Hypothalamus (tissue), 51 donors: ENCODE data around the gene INPP4B.
A peak's percentile ranks its signal among the peaks of the same experiment; 100 is the strongest.

Experiments used
- DNase-seq, 51 donors: peaks; one replicate each; lab custom pipeline; 2025; lab: John Stamatoyannopoulos, UW

Gene INPP4B

DNA sequence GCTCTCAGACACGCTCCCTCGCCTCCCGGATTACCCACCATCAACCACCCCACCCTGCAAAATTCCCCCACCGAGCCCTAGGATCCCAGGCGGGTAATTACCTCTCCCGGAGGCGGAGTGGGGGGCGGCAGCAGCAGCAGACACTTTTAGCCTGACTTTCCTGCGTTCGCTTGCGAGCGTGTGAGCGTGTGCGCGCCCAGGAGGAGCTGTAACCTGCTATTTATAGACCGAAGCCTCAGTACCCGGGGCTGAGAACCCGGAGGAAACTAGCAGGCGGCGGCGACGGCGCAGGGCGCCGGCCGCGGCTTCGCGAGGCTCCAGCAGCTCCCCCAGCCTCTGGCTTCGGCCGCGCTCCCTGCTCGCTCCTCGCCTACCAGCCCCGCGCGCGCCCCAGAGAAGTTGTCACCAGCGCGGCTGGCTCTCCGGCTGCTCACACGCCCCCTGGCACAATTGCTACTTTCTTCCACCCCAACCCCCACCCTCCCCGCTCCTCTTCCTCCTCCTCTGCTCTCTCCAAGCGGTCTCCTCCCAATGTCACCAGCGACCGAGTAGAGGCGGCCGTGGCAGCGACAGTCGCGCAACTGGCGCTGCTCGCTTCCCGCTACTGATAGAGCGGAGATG lies at the start of gene INPP4B:
Gene INPP4B (minus strand): TSS at position 194 of the 621 bp plus-strand sequence.
- DNase-seq, result peak in 33 of 51 donors; percentile 1 to 81 (median 23)

DNA sequence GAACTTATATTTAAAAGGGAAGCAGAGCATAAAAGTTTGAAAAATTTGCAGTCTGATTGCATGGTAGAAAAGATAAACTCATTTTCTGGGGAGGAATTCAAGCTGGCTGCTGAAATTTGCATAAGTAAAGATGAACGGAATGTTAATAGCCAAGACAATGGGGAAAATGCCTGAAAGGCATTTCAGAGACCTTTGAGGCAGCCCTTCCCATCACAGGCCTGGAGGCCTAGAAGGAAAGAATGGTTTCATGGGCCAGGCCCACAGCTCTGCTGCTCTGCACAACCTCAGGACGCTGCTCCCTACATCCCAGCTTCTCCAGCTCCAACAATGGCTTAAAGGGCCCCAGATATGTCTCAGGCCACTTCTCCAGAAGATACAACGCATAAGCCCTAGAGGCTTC lies 46.9 kb upstream of the INPP4B start:
- DNase-seq, result no peak

- no peak for DNase-seq
These were observed 40.5 kb upstream of the INPP4B start for GRCh38 chr4:142886566-142886965.

DNA sequence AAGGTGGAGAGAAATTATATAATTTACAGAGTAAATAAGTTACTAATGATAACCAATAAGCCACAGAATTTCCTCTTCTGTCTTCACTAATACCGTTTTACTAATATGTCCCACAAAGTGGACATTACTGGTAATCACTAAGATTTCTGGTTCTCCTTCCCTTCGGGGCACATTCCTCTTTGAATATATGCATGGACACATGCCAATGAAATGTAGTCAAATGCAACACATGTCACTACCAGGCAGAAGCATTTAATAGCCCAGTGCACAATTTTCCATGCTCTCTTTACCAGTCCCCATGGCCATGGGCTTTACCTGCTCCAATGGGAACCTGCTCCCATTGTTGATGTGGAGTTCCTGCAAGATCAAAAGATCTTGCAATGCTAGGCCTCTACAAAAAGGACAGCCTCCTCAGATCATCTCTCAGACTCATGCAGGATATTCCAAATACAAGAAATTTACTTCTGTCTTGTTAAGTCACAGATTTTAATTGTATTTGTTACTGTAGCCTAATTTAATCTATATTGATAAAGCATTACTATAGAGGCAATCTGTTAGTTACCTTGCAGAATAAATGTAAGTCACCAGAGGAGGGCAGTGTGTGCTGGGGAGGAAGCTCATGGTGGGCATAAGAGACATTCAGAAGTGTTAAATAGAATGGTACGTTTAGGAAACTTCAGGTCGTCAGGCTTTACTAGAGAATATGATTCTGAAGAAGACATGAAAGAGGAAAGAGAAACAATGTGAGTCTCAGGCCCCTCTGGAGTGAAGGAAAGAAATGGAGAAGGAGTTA lies 37.1 kb upstream of the INPP4B start:
- peak in 1 of 51 donors; percentile 6 for DNase-seq

DNA sequence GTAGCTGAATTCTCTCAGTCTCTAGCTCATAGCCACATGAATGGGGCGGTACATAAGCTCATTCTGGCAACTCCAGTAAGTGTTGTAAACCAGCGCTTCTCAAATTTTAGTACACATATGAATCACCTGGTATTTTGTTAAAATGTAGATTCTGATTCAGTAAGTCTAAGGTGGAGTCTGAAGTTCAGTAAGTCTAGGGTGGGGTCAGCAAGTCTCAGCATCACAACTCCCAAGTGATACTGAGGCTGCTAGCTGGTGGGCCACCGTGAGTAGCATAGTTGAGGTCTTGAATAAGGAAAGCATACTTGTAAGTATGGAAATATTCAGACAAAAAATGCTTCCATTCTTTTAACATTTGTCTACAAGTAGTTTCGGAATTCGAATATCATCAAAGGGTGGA lies 36.1 kb upstream of the INPP4B start:
- DNase-seq, result no peak

DNA sequence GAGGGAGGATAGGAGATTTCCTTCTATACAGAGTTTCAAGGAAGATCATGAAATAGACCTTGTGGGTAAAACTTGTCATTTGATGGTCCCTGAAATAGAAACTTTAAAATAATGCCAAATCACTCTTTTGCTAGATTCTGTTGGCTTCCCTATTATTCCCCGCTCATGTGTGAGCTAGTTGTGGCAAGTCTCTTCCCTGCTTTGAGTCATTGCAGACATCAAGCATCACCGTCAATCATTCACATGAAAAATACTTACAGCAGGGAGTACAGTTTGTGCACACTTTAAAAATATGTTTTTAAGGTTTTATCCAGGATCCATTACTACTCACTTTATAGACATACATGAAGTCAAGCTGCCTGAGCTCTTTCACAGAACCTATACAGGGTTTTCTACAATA lies 35.2 kb upstream of the INPP4B start:
- DNase-seq, result no peak

GRCh38 chr4:142875117-142875516 lies 29.0 kb upstream of the INPP4B start:
- DNase-seq, result no peak

DNA sequence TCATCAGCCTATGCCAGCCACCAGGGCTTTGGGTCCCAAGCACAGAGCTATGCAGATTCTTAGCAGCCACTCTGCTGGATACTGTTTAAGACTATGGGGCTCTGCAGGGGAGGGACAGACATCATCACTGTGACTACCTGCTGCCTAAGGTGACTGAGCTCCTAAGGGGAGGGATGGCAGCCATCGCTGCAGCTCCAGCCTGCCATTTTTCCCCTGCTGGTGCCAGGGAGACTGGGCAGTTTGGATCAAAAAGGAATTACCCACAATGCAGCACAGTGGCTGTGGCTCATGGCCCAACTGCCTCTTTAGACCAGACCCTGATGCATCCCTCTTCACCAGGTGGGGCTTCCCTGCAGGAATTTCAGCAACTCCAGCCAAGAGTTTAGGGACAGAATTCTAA lies 28.6 kb upstream of the INPP4B start:
- DNase-seq, result no peak

DNA sequence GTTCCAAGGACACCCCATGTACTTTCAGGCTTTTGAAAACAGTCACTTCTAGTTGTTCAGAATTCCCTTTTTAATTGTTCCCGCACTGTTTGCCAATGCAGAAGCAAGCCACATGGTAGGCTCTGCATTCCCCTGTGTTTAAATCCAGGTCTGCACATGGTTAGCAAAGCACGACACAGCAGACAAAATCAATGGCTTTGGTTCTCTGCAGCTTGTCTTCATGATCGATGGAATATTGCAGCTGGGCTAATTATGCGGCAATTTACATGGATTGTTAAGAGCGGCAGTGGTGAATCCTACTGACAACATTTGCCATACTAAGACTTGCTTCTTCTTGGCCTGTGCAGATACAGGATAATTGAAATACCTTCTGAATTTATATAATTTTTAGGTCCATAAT lies 20.6 kb upstream of the INPP4B start:
- DNase-seq, result no peak

GRCh38 chr4:142861351-142861750 lies 15.2 kb upstream of the INPP4B start:
- DNase-seq, result no peak

DNA sequence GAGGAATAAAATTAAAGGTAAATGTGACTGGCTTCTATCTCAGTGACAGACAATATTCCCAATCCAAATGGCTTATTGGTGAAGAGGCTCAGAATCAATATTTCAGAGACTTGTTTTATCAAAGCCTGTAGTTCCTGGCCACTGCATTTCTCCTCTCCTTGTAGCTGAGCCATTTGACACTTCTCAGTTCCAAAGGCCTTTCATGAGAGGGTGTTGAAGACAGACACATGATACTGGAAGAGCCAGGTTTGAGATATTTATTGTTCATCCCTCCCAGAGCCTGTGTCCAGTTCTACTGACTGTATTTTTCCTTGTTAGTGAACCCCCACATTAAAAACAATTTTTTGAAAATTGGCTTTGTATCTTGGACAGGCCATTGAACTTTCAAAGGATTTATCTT lies 12.9 kb upstream of the INPP4B start:
- DNase-seq, result no peak

GRCh38 chr4:142858446-142858845 lies 12.3 kb upstream of the INPP4B start:
- DNase-seq, result peak in 1 of 51 donors; percentile 6

DNA sequence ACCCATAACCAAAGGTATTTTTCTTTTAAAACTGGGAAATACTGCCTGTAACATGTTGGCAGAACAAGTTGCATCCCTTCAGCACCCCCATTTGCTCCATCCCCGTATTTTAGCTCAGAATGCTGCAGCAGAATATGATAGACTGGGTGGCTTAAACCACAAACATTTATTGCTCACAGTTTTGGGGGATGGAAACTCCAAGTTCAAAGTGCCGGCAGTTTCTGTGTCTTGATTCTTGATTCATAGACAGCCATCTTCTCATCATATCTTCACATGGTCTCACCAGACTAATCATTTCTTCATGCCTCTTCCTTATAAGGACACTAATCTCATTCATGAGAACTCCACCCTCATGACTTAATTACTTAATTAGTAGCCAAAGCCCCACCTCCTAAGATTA lies 10.5 kb upstream of the INPP4B start:
- no peak for DNase-seq

GRCh38 chr4:142850478-142850877 lies 4.4 kb upstream of the INPP4B start:
- no peak for DNase-seq

DNA sequence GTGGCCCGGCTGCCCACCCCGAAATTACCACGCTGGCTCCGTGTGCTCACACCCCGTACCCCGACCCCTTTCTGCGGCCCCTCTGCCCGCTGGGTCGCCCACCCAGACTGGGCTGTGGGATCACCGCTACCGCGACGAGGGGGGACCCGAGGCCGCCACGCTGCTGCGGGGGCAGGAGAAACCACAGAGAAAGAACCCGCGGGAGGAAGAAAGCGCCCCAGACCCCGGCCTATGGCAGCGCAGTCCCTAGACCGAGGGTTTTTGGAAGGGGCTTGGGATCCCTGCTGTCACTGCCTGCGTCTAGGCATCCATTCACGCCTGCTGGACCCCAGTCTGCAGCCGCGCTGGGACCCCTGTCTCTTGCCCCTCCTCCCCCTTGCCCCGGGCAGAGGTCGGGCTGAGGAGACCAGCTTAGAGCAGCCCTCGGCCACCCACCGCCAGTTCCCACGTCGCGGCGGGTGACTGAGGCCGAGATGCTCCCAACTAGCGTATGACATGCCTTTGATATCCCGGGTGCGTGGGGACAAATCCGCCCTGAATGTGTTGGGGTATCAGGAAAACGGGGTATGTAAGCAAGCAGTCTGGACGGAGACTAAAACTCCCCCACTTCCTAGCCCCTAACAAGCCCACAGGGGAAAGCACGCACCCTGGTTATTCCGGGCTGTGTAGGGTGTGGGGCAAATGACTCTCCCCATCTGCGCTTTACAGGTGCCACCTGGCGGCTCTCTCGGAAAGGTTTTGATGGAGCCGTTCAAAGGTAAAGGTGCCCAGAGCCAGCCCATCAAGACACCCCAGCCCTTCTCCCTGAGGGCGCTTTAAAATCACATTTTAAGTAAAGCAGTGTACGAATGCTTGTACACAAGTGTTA lies 862 bp upstream of the INPP4B start:
- peak in 25 of 51 donors; percentile 2 to 70 (median 15) for DNase-seq

DNA sequence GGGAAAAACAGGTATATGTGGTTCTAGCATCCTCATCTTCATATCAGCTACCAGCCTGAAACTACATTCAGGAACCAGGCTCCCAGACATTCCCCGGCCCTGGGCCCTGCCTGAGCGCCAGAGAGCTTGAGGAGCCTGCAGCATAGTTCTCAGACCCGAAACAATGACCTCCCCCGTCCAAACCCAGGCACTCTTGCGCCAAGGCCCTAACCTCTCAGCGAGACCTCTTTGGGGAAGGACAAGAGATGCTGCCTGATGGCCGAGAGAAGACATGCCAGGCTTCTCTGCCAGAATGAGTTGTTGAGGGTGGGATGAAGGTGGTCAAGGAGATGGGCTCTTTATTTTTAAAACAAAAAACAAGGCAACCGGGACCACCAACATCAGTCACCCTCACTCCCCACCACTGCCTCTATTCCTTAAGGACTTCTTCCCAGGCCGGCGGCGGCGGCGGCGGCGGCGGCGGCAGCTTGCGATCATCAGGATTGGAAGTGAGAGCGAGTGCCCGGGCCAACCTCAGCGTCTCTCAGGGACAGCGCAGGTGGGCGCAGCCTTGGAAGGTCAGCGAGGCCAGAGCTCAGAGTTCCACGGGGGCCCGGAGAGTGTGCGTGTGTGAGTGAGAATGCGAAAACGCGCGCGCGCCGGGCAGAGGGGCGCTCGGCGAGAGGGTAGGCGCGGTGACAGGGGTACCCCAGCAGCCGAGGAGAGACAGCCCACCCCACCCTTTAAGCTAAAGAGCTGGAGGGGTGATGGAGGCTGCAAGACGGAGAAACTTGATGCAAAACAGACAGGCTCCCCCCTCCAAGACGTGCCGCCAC lies 601 bp downstream of the INPP4B start:
- peak in 19 of 51 donors; percentile 1 to 48 (median 10) for DNase-seq

- no peak for DNase-seq
These were observed 1.3 kb downstream of the INPP4B start for GRCh38 chr4:142844782-142845181.

DNA sequence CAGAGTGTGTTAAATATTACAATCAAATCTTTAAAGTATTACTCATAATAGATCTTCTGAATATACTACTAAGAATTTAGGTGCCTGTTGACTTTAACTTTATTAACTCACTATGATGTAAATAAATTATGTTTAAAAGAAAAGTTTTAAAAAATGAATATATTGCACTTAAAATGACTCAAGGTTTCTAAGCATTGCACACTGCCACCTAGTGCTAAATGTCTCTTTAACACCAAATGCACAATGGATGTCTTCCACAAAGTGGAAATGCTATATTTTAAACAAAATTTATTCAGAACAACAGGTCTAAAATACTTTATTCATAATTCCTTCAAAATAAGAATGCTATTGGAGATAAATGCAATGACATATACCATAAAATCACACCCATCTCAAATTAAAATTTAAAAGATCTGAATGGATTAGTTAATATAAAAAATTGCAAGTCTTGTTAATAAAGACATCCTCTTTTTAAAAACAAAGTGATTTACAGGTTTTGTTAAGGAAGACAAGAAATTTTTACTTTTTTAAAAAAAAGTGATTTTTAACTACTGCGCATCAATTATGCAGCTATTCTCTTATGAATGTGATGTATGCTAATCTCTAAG lies 5.5 kb downstream of the INPP4B start:
- DNase-seq, result peak in 1 of 51 donors; percentile 17

DNA sequence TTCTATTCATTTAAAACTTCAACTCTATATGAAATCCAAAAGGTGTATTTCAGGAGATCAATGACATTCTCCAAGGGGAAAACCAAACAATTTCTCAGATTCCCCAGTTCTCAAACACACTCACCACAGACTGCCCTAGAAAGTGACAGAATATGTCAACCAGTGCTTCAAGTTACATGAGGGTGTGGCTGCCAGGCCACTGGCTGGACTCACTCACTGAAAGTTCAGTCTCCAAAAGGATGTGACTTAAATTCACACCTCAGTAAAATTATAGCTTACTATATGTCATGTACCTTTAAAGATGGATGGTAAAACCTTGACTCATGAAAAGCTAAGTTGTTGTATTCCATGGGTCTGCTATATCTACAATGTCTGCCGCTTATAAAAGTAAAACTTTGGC lies 7.3 kb downstream of the INPP4B start:
- DNase-seq, result no peak

DNA sequence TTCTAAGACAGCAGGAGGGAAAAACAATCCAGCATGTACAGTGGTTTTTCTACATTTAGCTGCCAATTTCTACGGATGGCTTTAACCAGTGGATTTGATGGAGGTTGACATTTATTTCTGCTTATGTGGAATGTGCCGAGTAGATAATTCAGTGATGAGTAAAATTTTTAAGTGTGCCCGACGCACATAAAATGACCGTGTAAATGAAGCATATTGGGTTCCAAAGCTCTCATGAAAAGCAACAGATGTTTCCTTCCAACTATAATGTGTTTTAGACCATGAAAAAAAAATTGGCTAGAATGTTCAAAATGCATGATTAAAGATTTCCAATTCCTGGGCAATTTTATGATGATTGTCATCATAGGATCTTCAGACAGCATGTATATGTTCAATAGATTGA lies 14.1 kb downstream of the INPP4B start:
- no peak for DNase-seq
